ENCODE measurements around the gene SRP54.
"Not testable (repeated sequence)": the region's sequence is repeated elsewhere in the genome, so short reads cannot be mapped to it uniquely, and the experiment has no call there.

Gene SRP54

DNA sequence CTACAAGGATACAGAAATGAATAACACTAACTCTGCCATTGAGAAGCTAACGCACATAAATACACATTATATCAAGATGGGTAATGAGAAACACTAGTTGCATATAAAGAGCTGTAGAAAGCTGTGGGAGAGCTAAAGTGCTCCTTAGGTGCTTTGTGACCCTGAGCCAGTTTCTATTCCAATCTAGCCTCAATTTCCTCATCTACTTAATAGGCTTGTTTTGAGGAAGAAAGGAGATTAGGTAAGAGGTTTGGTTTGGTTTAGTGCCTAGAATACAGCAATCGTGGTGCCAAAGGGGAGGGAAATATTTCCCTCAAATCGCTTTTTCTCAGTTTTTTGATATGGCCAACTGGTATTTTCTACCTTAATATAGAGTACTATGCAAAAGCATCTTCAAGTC is 994 bp downstream of the SRP54 start:
- DNase-seq (ENCODE audit: low read depth) = no peak

DNA sequence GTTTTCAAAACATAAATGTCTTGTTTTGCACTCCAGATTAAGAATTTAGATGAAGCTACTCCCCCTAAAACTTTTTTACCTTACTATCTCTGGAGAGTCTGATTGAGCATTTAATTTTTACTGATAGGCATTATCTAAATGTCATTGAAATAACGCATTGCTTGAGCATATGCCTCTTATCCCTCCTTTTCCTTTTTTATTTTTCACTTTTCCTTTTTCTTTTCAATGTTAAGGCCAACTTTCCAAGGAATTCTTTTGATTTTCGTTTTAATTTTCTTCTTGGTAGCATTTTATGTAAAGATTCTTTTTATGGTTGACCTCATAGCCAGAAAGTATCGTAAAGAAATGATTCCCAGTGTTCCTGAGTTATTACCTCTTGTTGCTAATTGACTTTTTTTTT is 2.9 kb downstream of the SRP54 start:
- no peak for DNase-seq (ENCODE audit: low read depth)

GRCh38 chr14:34987180-34987579 is 4.4 kb downstream of the SRP54 start:
- no peak for DNase-seq (ENCODE audit: low read depth)

DNA sequence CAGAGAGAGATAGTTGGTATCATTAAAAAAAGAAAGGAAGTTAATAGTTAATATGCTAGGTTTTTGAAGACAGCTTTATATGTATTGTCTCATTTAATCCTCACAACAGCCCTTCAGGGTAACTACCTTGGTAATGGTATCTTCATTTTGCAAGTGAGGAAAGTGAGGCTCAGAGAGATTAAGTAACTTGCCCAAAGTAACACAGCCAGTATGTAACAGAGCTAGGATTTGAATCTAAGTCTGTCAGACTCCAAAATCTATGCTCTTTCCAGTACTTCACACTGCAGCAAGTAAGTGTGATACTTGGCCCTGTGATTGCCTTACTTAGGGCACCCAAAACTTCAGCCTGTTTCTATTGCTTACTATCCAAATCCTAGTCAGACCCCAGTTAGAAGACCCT is 7.0 kb downstream of the SRP54 start:
- no peak for DNase-seq (ENCODE audit: low read depth)

- no peak for DNase-seq (ENCODE audit: low read depth)
These were observed 10.6 kb downstream of the SRP54 start for GRCh38 chr14:34993426-34993825.

GRCh38 chr14:34994668-34995067 is 11.9 kb downstream of the SRP54 start:
- no peak for DNase-seq (ENCODE audit: low read depth)

- DNase-seq (ENCODE audit: low read depth) = no peak
These were observed 15.0 kb downstream of the SRP54 start for GRCh38 chr14:34997762-34998161.

DNA sequence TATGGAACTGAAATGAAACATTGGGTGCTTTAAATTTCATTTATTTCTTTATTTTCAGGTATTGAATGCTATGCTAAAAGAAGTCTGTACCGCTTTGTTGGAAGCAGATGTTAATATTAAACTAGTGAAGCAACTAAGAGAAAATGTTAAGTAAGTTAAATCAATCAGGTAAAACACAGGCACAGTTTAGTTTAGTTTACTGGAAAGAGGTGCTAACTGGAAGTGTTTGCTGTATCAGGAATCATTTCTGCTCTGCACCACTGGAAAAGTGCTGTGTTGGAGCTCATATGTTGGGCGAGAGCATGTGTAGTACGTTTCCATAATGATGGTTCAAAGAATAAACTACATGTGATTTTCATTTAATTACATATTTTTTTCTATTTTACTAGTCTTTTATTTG is 16.7 kb downstream of the SRP54 start:
- no peak for DNase-seq (ENCODE audit: low read depth)

GRCh38 chr14:35001621-35002020 is 18.8 kb downstream of the SRP54 start:
- DNase-seq (ENCODE audit: low read depth) = no peak

GRCh38 chr14:35004839-35005238 is 22.0 kb downstream of the SRP54 start:
- DNase-seq (ENCODE audit: low read depth) = no peak

DNA sequence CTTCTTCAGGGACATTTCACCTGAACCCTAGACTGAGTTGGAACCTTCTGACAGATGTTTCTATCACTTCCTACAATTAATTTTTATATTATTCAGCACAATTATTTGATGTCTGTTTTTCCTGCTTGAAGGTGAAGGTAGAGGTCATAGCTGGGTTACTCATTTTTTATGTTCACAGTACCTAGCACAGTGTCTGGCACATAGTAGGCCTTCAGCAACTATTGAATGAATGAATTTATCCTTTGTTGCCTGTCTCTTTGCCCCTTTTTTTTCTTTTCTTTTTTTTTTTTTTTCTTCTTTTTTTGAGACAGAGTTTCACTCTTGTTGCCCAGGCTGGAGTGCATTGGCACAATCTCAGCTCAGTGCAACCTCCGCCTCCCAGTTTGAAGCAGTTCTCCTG is 33.8 kb downstream of the SRP54 start:
- no peak for DNase-seq (ENCODE audit: low read depth)

DNA sequence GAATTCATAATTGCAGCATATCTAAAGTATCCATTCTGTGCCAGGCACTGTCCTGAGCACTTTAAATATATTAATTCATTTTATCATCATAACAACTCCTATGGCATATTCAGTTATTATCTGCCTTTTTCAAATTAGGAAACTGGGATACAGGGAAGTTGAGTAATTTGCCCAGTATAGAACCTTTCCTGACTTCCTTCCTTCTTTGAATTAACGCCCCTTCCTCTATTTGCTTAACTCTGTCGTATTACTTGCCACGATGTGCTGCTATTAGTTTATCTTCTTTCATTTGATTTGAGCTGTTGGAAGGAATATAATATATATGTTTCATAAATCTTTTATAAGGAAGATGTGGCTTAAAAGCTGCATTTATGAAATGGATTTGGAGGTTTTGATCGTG is 37.9 kb downstream of the SRP54 start:
- no peak for DNase-seq (ENCODE audit: low read depth)

- DNase-seq (ENCODE audit: low read depth) = no peak
These were observed 45.6 kb downstream of the SRP54 start for GRCh38 chr14:35028435-35028834.

GRCh38 chr14:35032562-35032961 is 49.8 kb downstream of the SRP54 start:
- DNase-seq (ENCODE audit: low read depth) = no peak

- no peak for DNase-seq (ENCODE audit: low read depth)
These were observed 51.6 kb downstream of the SRP54 start for GRCh38 chr14:35034440-35034833.

GRCh38 chr14:35034944-35035554 is 52.3 kb downstream of the SRP54 start:
- DNase-seq (ENCODE audit: low read depth) = not testable (repeated sequence)

DNA sequence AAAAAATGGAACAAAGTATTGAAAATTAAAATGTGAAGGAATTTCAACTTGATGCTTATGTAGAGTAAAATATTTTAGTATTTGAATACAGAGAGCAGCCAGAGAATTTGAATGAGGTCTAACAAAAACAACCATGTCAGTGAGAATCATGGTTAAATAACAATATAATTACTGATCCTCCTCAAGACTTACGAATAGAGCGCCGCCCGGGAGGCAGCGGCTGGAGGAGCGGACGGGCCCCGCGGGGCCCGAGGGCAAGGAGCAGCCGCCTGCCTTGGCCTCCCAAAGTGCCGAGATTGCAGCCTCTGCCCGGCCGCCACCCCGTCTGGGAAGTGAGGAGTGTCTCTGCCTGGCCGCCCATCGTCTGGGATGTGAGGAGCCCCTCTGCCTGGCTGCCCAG is 55.5 kb downstream of the SRP54 start:
- not testable (repeated sequence) for DNase-seq (ENCODE audit: low read depth)

DNA sequence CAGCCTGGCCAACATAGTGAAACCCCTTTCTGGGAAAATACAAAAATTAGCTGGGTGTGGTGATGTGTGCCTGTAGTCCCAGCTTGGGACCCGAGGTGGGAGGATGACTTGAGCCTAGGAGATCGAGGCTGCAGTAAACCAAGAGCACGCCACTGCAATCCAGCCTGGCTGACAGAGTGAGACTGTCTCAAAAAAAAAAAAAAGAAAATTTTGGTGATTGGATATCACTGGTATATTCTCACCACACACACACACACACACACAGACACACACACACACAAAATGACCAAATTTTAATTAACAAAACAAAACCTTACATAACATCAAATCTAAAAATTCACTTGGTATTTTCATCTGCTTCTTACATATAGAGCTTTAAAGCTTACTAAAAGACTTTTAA is 59.8 kb downstream of the SRP54 start:
- no peak for DNase-seq (ENCODE audit: low read depth)

- DNase-seq (ENCODE audit: low read depth) = no peak
These were observed 60.3 kb downstream of the SRP54 start for GRCh38 chr14:35043046-35043445.

DNA sequence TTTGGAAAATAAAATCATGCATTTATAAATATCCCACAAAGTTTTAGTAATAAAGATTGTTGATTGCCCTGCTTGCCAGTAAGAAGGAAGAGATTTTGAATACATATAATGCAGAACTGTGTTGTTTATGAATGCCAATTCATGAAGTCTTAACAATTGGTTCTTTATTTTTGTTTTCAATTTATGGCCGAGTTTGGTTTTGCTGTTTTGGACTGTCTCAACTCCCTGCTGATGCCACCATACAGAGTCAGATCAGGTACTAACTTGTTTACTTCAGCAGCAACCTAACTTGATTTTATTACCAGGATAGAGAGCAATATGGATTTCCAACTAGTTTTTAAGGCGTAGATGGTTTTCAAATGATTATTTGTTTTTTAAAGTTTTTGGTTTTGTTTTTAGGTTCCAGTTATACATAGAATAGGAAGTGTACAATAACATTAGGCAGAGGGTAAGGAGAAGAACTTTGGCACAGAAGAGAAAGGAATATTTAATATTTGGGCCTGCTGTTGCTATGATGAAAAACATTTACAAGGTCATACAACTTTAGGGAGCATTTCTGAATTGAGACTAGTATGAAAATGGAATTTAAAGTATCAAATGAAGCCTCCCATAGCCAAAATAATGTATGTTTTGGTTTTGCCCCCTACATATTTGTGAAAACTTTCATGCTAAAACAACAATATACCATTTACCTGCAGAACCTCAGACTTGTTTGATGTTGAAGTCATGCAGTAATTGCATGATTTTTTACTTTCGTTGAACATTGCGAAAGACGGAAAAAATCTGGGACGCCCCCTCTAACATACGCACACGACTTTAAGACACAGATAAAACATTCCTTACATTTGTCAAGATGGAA is 62.4 kb downstream of the SRP54 start:
- DNase-seq (ENCODE audit: low read depth) = no peak

- no peak for DNase-seq (ENCODE audit: low read depth)
These were observed 62.9 kb downstream of the SRP54 start for GRCh38 chr14:35045798-35046047.

DNA sequence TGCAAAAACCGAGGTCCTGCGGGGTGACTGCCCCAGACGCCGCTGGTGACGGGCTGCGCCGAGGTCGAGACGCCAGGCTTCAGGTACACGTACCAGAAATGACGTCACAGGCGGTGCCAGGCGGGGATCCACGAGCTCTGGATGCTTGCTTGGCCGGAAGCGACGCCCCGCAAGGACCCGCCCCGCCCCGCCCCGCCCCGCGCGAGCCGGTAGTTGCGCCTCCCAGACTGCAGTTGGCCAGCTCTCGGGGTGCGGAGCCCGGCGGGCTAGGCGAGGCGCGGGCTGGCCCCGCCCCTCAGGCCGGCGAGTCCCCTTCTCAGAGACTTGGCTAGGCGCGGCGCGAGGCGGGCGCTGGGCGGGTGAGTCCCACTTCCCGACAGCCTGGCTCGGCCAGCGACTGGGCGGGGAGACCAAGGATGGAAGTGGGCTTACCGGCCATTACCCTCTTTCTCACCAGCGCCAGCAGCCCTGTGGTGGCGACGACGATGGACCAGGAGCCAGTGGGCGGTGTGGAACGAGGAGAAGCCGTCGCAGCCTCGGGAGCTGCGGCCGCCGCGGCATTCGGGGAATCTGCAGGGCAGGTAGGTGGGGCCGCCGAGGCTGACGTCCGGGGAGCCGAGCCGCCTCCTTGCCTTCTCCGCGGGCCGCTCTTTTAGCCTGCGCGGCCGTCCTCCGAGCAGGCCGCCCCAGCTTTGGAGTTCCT is 63.4 kb downstream of the SRP54 start, which contains the start of gene FAM177A1:
TSS of gene FAM177A1 (plus strand) at position 225 of the 703 bp plus-strand sequence. CDS start at position 417, 192 bp downstream.
- peak; percentile 99 for DNase-seq (ENCODE audit: low read depth)
